Measurements from ENCODE around the gene ABCA13.

DNA sequence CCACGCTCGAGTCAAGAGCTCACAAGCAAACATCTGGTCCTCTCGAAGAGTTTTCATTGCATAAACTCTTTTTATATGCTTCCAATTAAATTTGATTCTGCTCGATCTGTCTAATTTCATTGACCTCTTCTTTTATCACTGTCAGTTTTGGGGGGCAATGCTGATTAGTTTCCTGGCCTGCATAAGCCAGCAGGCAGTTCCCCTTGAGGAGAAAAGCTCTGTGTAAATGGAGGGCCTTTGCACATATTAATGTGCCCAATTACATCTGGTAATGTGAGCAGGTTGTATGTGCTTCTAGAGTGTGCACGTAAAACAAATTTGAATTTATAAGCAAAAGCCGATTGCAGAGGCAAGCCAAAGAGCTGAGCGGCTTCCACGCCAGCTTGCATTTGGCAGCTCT, 210.3 kb downstream of the ABCA13 start:
- TF ChIP-seq CTCF (optimal IDR thresholded peaks at IDR 0.05 in 1 of 3, IDR thresholded peaks at IDR 0.05 in 1 of 3, conservative IDR thresholded peaks at IDR 0.05 in 1 of 3; ENCODE audit: extremely low read depth in 1 of 3, insufficient read depth in 2 of 3, low read length in 3 of 3) (no peak), EZH2 (IDR thresholded peaks at IDR 0.05; ENCODE audit: low read length) (no peak)
